DND-41 (cell line): Measurements from ENCODE around the gene KIAA1755.

Experiments used
- CTCF ChIP-seq: IDR thresholded peaks from 2 replicates; pipeline ENCODE4 v1.5.1; 2012; ENCODE audit warnings: borderline replicate concordance, low read length, moderate library complexity, mild to moderate bottlenecking; ENCODE audit not compliant: poor library complexity, severe bottlenecking; ENCODE audit errors: extremely low read depth
- EZH2 ChIP-seq: IDR thresholded peaks from 3 replicates; pipeline ENCODE4 v1.6.1; 2012; ENCODE audit warnings: borderline replicate concordance, low read depth, mild to moderate bottlenecking, moderate library complexity, low read length, inconsistent platforms; ENCODE audit not compliant: severe bottlenecking

- TF ChIP-seq CTCF (no peak), EZH2 (no peak)
Measured at GRCh38 chr20:38298768-38299288, 38.3 kb upstream of the KIAA1755 start.
